CD4-positive, alpha-beta memory T cell (primary cell): Measurements from ENCODE around the gene TNFAIP3. TPM values are rescaled to one million over a fixed set of nuclear protein-coding genes. Genes with fewer than 3 reads are reported as not detected.

Experiments
- CTCF ChIA-PET: fragments of 350-600 bp; sonication (Branson Sonifier 250); formaldehyde crosslinking; loops from one replicate; lab custom pipeline; 2021; ENCODE audit warnings: inconsistent platforms; ENCODE audit not compliant: partially characterized antibody; lab: Charles Lee
- POLR2A ChIA-PET: fragments of 350-600 bp; sonication (Branson Sonifier 250); formaldehyde crosslinking; loops from one replicate; lab custom pipeline; 2021; ENCODE audit not compliant: partially characterized antibody; lab: Charles Lee
- DNase-seq, 5 donors: peaks; one replicate each; pipeline versions ENCODE4 v3.0.0 to v3.0.0-alpha.2; 2020 to 2022; ENCODE audit warnings: mixed read lengths in 1 of 5
- H3K27ac ChIP-seq: one replicate; pipeline ENCODE4 v1.7.0; 2013; ENCODE audit warnings: low read depth, low read length
- H3K27me3 ChIP-seq: 2 replicates; pipeline ENCODE4 v1.7.0; 2013; ENCODE audit warnings: mild to moderate bottlenecking, low read length, moderate library complexity; ENCODE audit not compliant: insufficient read depth
- H3K36me3 ChIP-seq: 2 replicates; pipeline ENCODE4 v1.7.0; 2013; ENCODE audit warnings: mild to moderate bottlenecking, low read length, moderate library complexity; ENCODE audit not compliant: insufficient read depth
- H3K4me1 ChIP-seq: 2 replicates; pipeline ENCODE4 v1.7.0; 2013; ENCODE audit warnings: mild to moderate bottlenecking, low read length, moderate library complexity; ENCODE audit not compliant: insufficient read depth
- H3K4me3 ChIP-seq, 2 donors: one replicate each; pipeline ENCODE4 v1.7.0; 2013; ENCODE audit warnings: low read length in 2 of 2, mild to moderate bottlenecking in 1 of 2
- H3K9me3 ChIP-seq, 2 donors: one replicate each; pipeline ENCODE4 v1.7.0; 2013; ENCODE audit warnings: low read length in 2 of 2, control low read depth in 1 of 2; ENCODE audit not compliant: control insufficient read depth in 1 of 2
- H3K27ac Mint-ChIP-seq, 7 donors: one replicate each; pipeline ENCODE4 v1.8.0; 2020 to 2021; ENCODE audit warnings: mixed read lengths in 7 of 7, mild to moderate bottlenecking in 6 of 7, inconsistent platforms in 3 of 7, moderate library complexity in 3 of 7
- H3K27me3 Mint-ChIP-seq, 2 donors: one replicate each; pipeline ENCODE4 v1.8.0; 2020 to 2021; ENCODE audit warnings: mixed read lengths in 2 of 2
- H3K36me3 Mint-ChIP-seq, 2 donors: one replicate each; pipeline ENCODE4 v1.8.0; 2020 to 2021; ENCODE audit warnings: mixed read lengths in 2 of 2, inconsistent platforms in 1 of 2, mild to moderate bottlenecking in 1 of 2
- H3K4me1 Mint-ChIP-seq, 4 donors: one replicate each; pipeline ENCODE4 v1.8.0; 2020 to 2021; ENCODE audit warnings: mixed read lengths in 4 of 4, mild to moderate bottlenecking in 1 of 4
- H3K4me3 Mint-ChIP-seq, 8 donors: one replicate each; pipeline ENCODE4 v1.8.0; 2020 to 2021; ENCODE audit warnings: mixed read lengths in 8 of 8, mild to moderate bottlenecking in 7 of 8, moderate library complexity in 6 of 8, inconsistent platforms in 3 of 8
- H3K9me3 Mint-ChIP-seq, 8 donors: one replicate each; pipeline ENCODE4 v1.8.0; 2020 to 2021; ENCODE audit warnings: mixed read lengths in 8 of 8, mild to moderate bottlenecking in 5 of 8, inconsistent platforms in 3 of 8, moderate library complexity in 1 of 8
- intact Hi-C: fragments of 100-400 bp; cut with micrococcal nuclease; formaldehyde crosslinking; loops from one replicate; pipeline ENCODE4 v1.15.1; 2023
- polyA plus RNA-seq, 2 donors: library from polyadenylated mRNA; unstranded; fragments of 300-500 nt; fragmentation: Illumina TruSeq; gene quantifications; one replicate each; pipeline ENCODE4 v1.2.3, GENCODE V29; 2021
- total RNA-seq, 2 experiments: library from RNA; stranded (reverse); gene quantifications; one replicate each; pipeline ENCODE4 v1.2.3, GENCODE V29; 2021

Gene TNFAIP3
- total and polyA plus RNA-seq, 4 experiments from 2014 or later = 112 to 318 (median 155) TPM

GRCh38 chr6:137861550-137862337 lies 5.3 kb upstream of the TNFAIP3 start:
- peaks cover 6 to 20% (median 17%) of the 10 kb centered on the region in 4 donors for H3K4me1 Mint-ChIP-seq
- no peaks in the 10 kb centered on the region for H3K9me3 Mint-ChIP-seq
- H3K36me3 Mint-ChIP-seq = peaks cover 19 to 38% of the 10 kb centered on the region in 2 donors
- H3K4me3 Mint-ChIP-seq = no peak overlapping the region
- Histone ChIP-seq H3K4me1 (peaks cover 9% of the 10 kb centered on the region), H3K4me3 (no peak overlapping the region), H3K27me3 (no peaks in the 10 kb centered on the region), H3K36me3 (no peaks in the 10 kb centered on the region), H3K9me3 (no peaks in the 10 kb centered on the region), H3K27ac (no peak overlapping the region)
- peaks cover 0 to 2% of the 10 kb centered on the region in 2 donors for H3K27me3 Mint-ChIP-seq
- ChIA-PET POLR2A (interaction anchor here (0.7 to 2.5 kb wide), 2 partner anchors 37 to 154 kb away, joined by 3 to 6 read pairs; no protein-coding TSS in a partner anchor), CTCF (interaction anchor here (0.7 to 1.7 kb wide), 5 partner anchors 37 to 132 kb away, joined by 3 to 12 read pairs (median 3); no protein-coding TSS in a partner anchor)
- intact Hi-C loops = no loop called here
- DNase-seq = no peak
- H3K27ac Mint-ChIP-seq = peak overlapping the region in 4 of 7 donors; percentile 22 to 79 (median 36)

DNA sequence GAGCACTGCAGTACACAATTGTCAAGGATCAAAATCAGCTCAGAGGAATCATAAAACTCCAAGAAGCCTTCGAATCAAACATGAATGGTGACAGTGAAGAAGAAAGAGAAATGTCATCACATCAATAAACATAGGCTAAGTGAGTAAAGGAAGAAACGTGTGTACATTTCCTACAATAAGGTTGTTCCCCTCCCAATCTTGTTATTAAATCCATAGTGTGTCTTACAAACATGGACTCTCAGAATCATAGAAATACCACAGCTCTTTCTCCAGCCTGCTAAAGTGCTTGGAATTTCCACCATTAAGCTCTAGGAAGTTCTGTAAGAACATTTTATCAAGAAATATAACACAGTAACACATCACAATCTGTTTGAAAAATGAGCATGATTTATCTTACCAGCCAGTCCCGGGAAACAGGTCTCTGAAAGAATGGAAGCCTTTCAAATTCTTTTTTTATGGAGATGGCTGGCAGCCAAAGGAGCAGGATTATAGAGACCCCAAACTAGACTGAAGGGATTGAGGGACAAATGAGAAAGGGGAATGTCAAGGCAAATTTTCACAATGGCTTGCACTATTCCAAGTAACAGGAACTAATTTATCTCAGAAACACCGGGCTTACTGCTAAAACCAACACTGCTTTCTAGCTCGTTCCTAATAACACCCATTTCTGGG lies 4.5 kb upstream of the TNFAIP3 start:
- ChIA-PET POLR2A (interaction anchor here (2.5 kb wide), 1 partner anchor 155 kb away, joined by 6 read pairs; no protein-coding TSS in a partner anchor), CTCF (interaction anchor here (0.7 to 1.7 kb wide), 6 partner anchors 38 to 154 kb away, joined by 3 to 12 read pairs (median 3); no protein-coding TSS in a partner anchor)
- Mint-ChIP-seq H3K4me3 (no peak overlapping the region), H3K27me3 (peaks cover 0 to 4% of the 10 kb centered on the region in 2 donors), H3K36me3 (peaks cover 20 to 31% of the 10 kb centered on the region in 2 donors), H3K4me1 (peaks cover 6 to 26% (median 17%) of the 10 kb centered on the region in 4 donors), H3K27ac (peak overlapping the region in 4 of 7 donors; percentile 12 to 79 (median 24)), H3K9me3 (peaks cover 0 to 2% (median 0%) of the 10 kb centered on the region in 8 donors)
- no peak for DNase-seq
- no peak overlapping the region for H3K4me3 ChIP-seq
- peaks cover 9% of the 10 kb centered on the region for H3K4me1 ChIP-seq
- H3K36me3 ChIP-seq = no peaks in the 10 kb centered on the region
- H3K9me3 ChIP-seq = no peaks in the 10 kb centered on the region
- no peak overlapping the region for H3K27ac ChIP-seq
- intact Hi-C loops = no loop called here
- no peaks in the 10 kb centered on the region for H3K27me3 ChIP-seq

GRCh38 chr6:137863091-137863797 lies 3.8 kb upstream of the TNFAIP3 start:
- ChIA-PET CTCF (interaction anchor here (0.9 to 5.2 kb wide), 6 partner anchors 63 to 155 kb away, joined by 3 to 91 read pairs (median 4); no protein-coding TSS in a partner anchor), POLR2A (interaction anchor here (2.5 kb wide), 1 partner anchor 155 kb away, joined by 6 read pairs; no protein-coding TSS in a partner anchor)
- H3K4me3 Mint-ChIP-seq = no peak overlapping the region
- H3K27ac ChIP-seq = no peak overlapping the region
- H3K36me3 Mint-ChIP-seq = peaks cover 19 to 26% of the 10 kb centered on the region in 2 donors
- H3K9me3 Mint-ChIP-seq = peaks cover 0 to 2% (median 0%) of the 10 kb centered on the region in 8 donors
- intact Hi-C loops = no loop called here
- no peaks in the 10 kb centered on the region for H3K36me3 ChIP-seq
- peaks cover 0 to 4% of the 10 kb centered on the region in 2 donors for H3K27me3 Mint-ChIP-seq
- H3K27ac Mint-ChIP-seq = peak overlapping the region in 2 of 7 donors; percentile 12 to 24
- H3K4me3 ChIP-seq = no peak overlapping the region
- peaks cover 9% of the 10 kb centered on the region for H3K4me1 ChIP-seq
- H3K4me1 Mint-ChIP-seq = peaks cover 6 to 29% (median 17%) of the 10 kb centered on the region in 4 donors
- no peaks in the 10 kb centered on the region for H3K27me3 ChIP-seq
- no peak for DNase-seq
- H3K9me3 ChIP-seq = no peaks in the 10 kb centered on the region

DNA sequence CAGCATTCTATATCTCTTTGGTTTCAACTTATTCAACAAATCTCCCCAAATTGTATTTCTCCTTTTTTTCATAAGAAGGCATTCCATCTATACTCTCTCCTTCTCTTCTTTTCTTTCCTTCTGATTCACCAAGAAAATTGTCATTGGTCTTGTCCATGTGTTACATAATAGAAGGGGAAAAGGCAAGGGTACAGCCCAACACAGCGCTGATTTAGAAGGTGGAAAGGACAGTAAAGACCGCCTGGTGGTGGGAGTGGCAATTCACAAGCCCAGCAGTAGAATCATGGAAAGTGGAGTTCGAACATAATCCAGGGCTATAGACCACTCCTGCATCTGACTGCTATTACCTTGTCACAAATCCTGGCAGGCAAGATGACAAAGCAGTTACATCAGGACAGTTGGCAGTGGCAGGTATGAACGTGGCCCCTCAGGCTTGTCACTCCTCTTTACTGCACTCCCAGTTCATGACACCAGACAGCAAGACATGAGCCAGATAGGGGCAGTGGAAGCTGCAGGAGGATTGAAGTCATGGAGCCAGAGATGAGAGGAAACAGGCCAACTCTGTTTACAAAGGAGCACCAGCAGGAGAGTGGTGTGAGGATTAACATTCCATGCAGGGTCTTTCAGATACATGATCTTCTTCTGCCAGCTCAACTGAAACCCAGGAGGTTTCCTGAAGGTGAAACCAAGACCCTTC lies 2.1 kb upstream of the TNFAIP3 start:
- ChIA-PET CTCF (interaction anchor here (1.0 to 8.1 kb wide), 6 partner anchors 23 to 156 kb away, joined by 3 to 97 read pairs (median 61); no protein-coding TSS in a partner anchor), POLR2A (interaction anchor here (0.9 to 6.9 kb wide), 5 partner anchors 41 to 166 kb away, joined by 3 to 134 read pairs (median 39); no protein-coding TSS in a partner anchor)
- Histone ChIP-seq H3K27me3 (no peaks in the 10 kb centered on the region), H3K27ac (no peak overlapping the region), H3K9me3 (no peaks in the 10 kb centered on the region), H3K4me3 (no peak overlapping the region), H3K36me3 (no peaks in the 10 kb centered on the region), H3K4me1 (peaks cover 21% of the 10 kb centered on the region)
- H3K27me3 Mint-ChIP-seq = peaks cover 0 to 4% of the 10 kb centered on the region in 2 donors
- peaks cover 28 to 36% of the 10 kb centered on the region in 2 donors for H3K36me3 Mint-ChIP-seq
- peaks cover 17 to 46% (median 27%) of the 10 kb centered on the region in 4 donors for H3K4me1 Mint-ChIP-seq
- peak overlapping the region; percentile 48 to 99 (median 98) for H3K27ac Mint-ChIP-seq
- intact Hi-C loops = no loop called here
- peaks cover 0 to 3% (median 0%) of the 10 kb centered on the region in 8 donors for H3K9me3 Mint-ChIP-seq
- H3K4me3 Mint-ChIP-seq = peak overlapping the region in 3 of 8 donors; percentile 47 to 86 (median 57)
- DNase-seq = no peak

GRCh38 chr6:137866200-137866913 lies 702 bp upstream of the TNFAIP3 start:
- Mint-ChIP-seq H3K9me3 (peaks cover 0 to 3% (median 0%) of the 10 kb centered on the region in 8 donors), H3K4me1 (peaks cover 23 to 60% (median 36%) of the 10 kb centered on the region in 4 donors), H3K27ac (peak overlapping the region; percentile 94 to 99 (median 98)), H3K36me3 (peaks cover 24 to 49% of the 10 kb centered on the region in 2 donors), H3K4me3 (peak overlapping the region; percentile 86 to 94 (median 89)), H3K27me3 (peaks cover 0 to 4% of the 10 kb centered on the region in 2 donors)
- CTCF ChIA-PET = interaction anchor here (1.1 to 8.1 kb wide), 18 partner anchors 8 to 161 kb away, joined by 3 to 97 read pairs (median 6); no protein-coding TSS in a partner anchor
- POLR2A ChIA-PET = interaction anchor here (0.5 to 9.3 kb wide), 29 partner anchors 8 to 1074 kb away, joined by 3 to 134 read pairs (median 5); partner anchors contain the start of gene MAP3K5
- Histone ChIP-seq H3K4me1 (peaks cover 24% of the 10 kb centered on the region), H3K27me3 (no peaks in the 10 kb centered on the region), H3K27ac (peak overlapping the region; percentile 92), H3K9me3 (no peaks in the 10 kb centered on the region), H3K36me3 (peaks cover 3% of the 10 kb centered on the region), H3K4me3 (peak overlapping the region; percentile 67 to 70)
- intact Hi-C loops = no loop called here
- no peak for DNase-seq
